Measurements from ENCODE around the gene TAS2R43. TPM values are rescaled to one million over a fixed set of nuclear protein-coding genes. Genes with fewer than 3 reads are reported as not detected.
"Not testable (repeated sequence)": the region's sequence is repeated elsewhere in the genome, so short reads cannot be mapped to it uniquely, and the experiment has no call there.

Gene TAS2R43
- total RNA-seq, 1 experiment from 2014 or later, result not detected

DNA sequence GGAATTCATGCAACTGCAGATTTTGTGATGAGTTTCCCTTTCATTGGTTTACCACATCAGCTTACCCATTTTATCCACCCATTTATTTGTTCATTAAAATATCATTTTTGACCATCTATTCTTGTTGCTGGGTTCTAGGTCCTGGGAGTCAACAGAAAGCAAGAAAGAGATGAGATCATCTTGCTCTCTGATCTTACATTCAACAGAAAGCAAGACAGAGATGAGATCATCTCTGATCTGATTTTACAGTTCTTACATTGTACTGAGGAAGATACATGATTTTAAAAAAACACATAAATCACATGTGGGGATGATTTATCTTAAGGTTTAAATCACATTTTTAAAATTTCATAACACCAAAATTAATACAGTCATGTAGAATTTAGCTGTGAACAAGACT is 32.3 kb downstream of the TAS2R43 start:
- intact Hi-C loops (cut with micrococcal nuclease), result no loop called here

GRCh38 chr12:11059041-11059440 is 33.1 kb downstream of the TAS2R43 start:
- H3K9ac ChIP-seq (ENCODE audit: low read length), result no peak overlapping the region
- no peaks in the 10 kb centered on the region for H3K9me2 ChIP-seq (replicated peaks; ENCODE audit: low read length)
- no peak overlapping the region for H3K27ac ChIP-seq (ENCODE audit: low read length)
- no TSS peak for BruUV-seq (replicated peaks)
- H3K4me1 ChIP-seq (ENCODE audit: insufficient read depth, low read length), result no peaks in the 10 kb centered on the region
- TF ChIP-seq EZH2phosphoT487 (IDR thresholded peaks at IDR 0.05; ENCODE audit: borderline replicate concordance, low read length) (no peak), EZH2 (IDR thresholded peaks at IDR 0.05; ENCODE audit: low read length, unreplicated experiment) (no peak), CTCF (conservative IDR thresholded peaks at IDR 0.05; ENCODE audit: low read depth, low read length) (no peak)
- H3K4me2 ChIP-seq (ENCODE audit: low read length), result no peak overlapping the region
- no peaks in the 10 kb centered on the region for H3K27me3 ChIP-seq (ENCODE audit: low read length)
- H3K9me3 ChIP-seq (ENCODE audit: low read length), result no peaks in the 10 kb centered on the region
- H3F3A ChIP-seq (ENCODE audit: low read length, unreplicated experiment), result no peaks in the 10 kb centered on the region
- no peak overlapping the region for H2AFZ ChIP-seq (ENCODE audit: low read length)
- H3K4me3 ChIP-seq (ENCODE audit: low read length), result no peak overlapping the region
- ATAC-seq (no peak), DNase-seq (no peak)
- no peaks in the 10 kb centered on the region for H3K79me2 ChIP-seq (ENCODE audit: low read length)
- ChIA-PET CTCF (no interaction called here), POLR2A (ENCODE audit: unreplicated experiment) (no interaction called here)
- intact Hi-C loops (cut with micrococcal nuclease), result no loop called here
- no peaks in the 10 kb centered on the region for H4K20me1 ChIP-seq (ENCODE audit: low read length)
- no peaks in the 10 kb centered on the region for H3K36me3 ChIP-seq (ENCODE audit: low read depth, low read length)

More for the DNA sequence above, 32.3 kb downstream of the TAS2R43 start:
- Histone ChIP-seq H3K4me1 (ENCODE audit: insufficient read depth, low read length) (no peaks in the 10 kb centered on the region), H2AFZ (ENCODE audit: low read length) (no peak overlapping the region), H3F3A (ENCODE audit: low read length, unreplicated experiment) (no peaks in the 10 kb centered on the region), H3K4me2 (ENCODE audit: low read length) (no peak overlapping the region), H3K9me2 (replicated peaks; ENCODE audit: low read length) (no peaks in the 10 kb centered on the region), H3K4me3 (ENCODE audit: low read length) (no peak overlapping the region), H3K27ac (ENCODE audit: low read length) (no peak overlapping the region), H3K9me3 (ENCODE audit: low read length) (no peaks in the 10 kb centered on the region), H3K9ac (ENCODE audit: low read length) (no peak overlapping the region), H3K36me3 (ENCODE audit: low read depth, low read length) (no peaks in the 10 kb centered on the region), H3K79me2 (ENCODE audit: low read length) (no peaks in the 10 kb centered on the region), H4K20me1 (ENCODE audit: low read length) (no peaks in the 10 kb centered on the region), H3K27me3 (ENCODE audit: low read length) (no peaks in the 10 kb centered on the region)
- TF ChIP-seq EZH2 (IDR thresholded peaks at IDR 0.05; ENCODE audit: low read length, unreplicated experiment), result no peak
- TF ChIP-seq EZH2phosphoT487 (IDR thresholded peaks at IDR 0.05; ENCODE audit: borderline replicate concordance, low read length), result no peak
- no peak for TF ChIP-seq CTCF (conservative IDR thresholded peaks at IDR 0.05; ENCODE audit: low read depth, low read length)
- DNase-seq (no peak), ATAC-seq (no peak)
- BruUV-seq (replicated peaks), result no TSS peak
- ChIA-PET POLR2A (ENCODE audit: unreplicated experiment) (no interaction called here), CTCF (no interaction called here)

GRCh38 chr12:11055306-11055705 is 36.8 kb downstream of the TAS2R43 start:
- peaks cover 5% of the 10 kb centered on the region; the same call in 1 of the 2 replicates for H3K36me3 ChIP-seq (ENCODE audit: low read depth, low read length)
- H3K27me3 ChIP-seq (ENCODE audit: low read length), result no peaks in the 10 kb centered on the region
- no peaks in the 10 kb centered on the region for H3K9me2 ChIP-seq (replicated peaks; ENCODE audit: low read length)
- ChIA-PET CTCF (no interaction called here), POLR2A (ENCODE audit: unreplicated experiment) (no interaction called here)
- H3K27ac ChIP-seq (ENCODE audit: low read length), result no peak overlapping the region
- no peak for DNase-seq
- H3K9me3 ChIP-seq (ENCODE audit: low read length), result no peaks in the 10 kb centered on the region
- intact Hi-C loops (cut with micrococcal nuclease), result no loop called here
- H2AFZ ChIP-seq (ENCODE audit: low read length), result no peak overlapping the region
- no peaks in the 10 kb centered on the region for H3K4me1 ChIP-seq (ENCODE audit: insufficient read depth, low read length)
- no peak for TF ChIP-seq EZH2 (IDR thresholded peaks at IDR 0.05; ENCODE audit: low read length, unreplicated experiment)
- TF ChIP-seq CTCF (conservative IDR thresholded peaks at IDR 0.05; ENCODE audit: low read depth, low read length), result no peak
- TF ChIP-seq EZH2phosphoT487 (IDR thresholded peaks at IDR 0.05; ENCODE audit: borderline replicate concordance, low read length), result no peak
- no TSS peak for BruUV-seq (replicated peaks)
- H3F3A ChIP-seq (ENCODE audit: low read length, unreplicated experiment), result no peaks in the 10 kb centered on the region
- no peaks in the 10 kb centered on the region for H3K79me2 ChIP-seq (ENCODE audit: low read length)
- ATAC-seq, result no peak
- H3K4me3 ChIP-seq (ENCODE audit: low read length), result no peak overlapping the region
- H3K9ac ChIP-seq (ENCODE audit: low read length), result no peak overlapping the region
- no peak overlapping the region for H3K4me2 ChIP-seq (ENCODE audit: low read length)
- no peaks in the 10 kb centered on the region for H4K20me1 ChIP-seq (ENCODE audit: low read length)

DNA sequence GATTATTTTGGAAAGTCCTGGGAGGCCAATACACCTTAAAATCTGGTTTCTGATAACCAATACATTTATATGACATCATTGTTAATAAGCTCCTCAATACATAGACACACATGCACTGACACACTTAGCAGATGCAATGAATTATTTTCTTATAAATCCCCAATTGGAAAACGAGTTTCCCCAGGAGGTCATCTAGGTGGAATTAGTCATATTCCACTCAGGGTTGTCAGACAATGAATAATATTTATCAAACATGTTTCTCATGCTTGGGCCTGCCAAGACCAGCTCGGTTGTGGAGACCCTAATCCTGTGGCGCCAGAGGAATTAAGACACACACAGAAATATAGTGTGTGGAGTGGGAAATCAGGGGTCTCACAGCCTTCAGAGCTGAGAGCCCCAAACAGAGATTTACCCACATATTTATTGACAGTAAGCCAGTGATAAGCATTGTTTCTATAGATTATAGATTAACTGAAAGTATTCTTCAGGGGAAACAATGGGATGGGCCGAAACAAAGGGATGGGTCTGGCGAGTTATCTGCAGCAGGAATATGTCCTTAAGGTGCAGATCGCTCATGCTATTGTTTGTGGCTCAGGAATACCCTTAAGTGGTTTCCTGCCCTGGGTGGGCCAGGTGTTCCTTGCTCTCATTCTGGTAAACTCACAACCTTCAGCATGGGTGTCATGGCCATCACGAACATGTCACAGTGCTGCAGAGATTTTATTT is 42.1 kb downstream of the TAS2R43 start:
- POLR2A ChIA-PET (ENCODE audit: unreplicated experiment); BruUV-seq (replicated peaks): not testable (repeated sequence)

More for the DNA sequence above, 42.1 kb downstream of the TAS2R43 start:
- H3K4me1 ChIP-seq (ENCODE audit: insufficient read depth, low read length); intact Hi-C loops (cut with micrococcal nuclease); H4K20me1 ChIP-seq (ENCODE audit: low read length); H2AFZ ChIP-seq (ENCODE audit: low read length); ATAC-seq; H3K9ac ChIP-seq (ENCODE audit: low read length); H3K36me3 ChIP-seq (ENCODE audit: low read depth, low read length); H3K4me3 ChIP-seq (ENCODE audit: low read length); H3K27me3 ChIP-seq (ENCODE audit: low read length); H3K9me2 ChIP-seq (replicated peaks; ENCODE audit: low read length); H3K27ac ChIP-seq (ENCODE audit: low read length); H3K79me2 ChIP-seq (ENCODE audit: low read length); CTCF ChIA-PET; H3K9me3 ChIP-seq (ENCODE audit: low read length); H3F3A ChIP-seq (ENCODE audit: low read length, unreplicated experiment); H3K4me2 ChIP-seq (ENCODE audit: low read length); DNase-seq: not testable (repeated sequence)

All from PC-3 (cell line).